Mesenchymal stem cell (in vitro differentiated cells and primary cell): ENCODE results near the gene DHRSX.
"Not testable (repeated sequence)": the region's sequence is repeated elsewhere in the genome, so short reads cannot be mapped to it uniquely, and the experiment has no call there.

Experiments
- DNase-seq: peaks from one replicate; pipeline ENCODE4 v3.0.0-alpha.2; 2013
- H2AFZ ChIP-seq: one replicate; pipeline ENCODE4 v1.6.1; 2013; ENCODE audit warnings: low read depth, mild to moderate bottlenecking, control low read depth, inconsistent platforms, low read length, moderate library complexity
- H2AK5ac ChIP-seq: 2 replicates; pipeline ENCODE4 v1.6.1; 2013; ENCODE audit warnings: low read length, moderate library complexity, mild to moderate bottlenecking, inconsistent platforms; ENCODE audit not compliant: severe bottlenecking
- H2BK120ac ChIP-seq: one replicate; pipeline ENCODE4 v1.6.1; 2013; ENCODE audit warnings: low read depth, mild to moderate bottlenecking, inconsistent platforms, low read length, moderate library complexity
- H2BK12ac ChIP-seq, 2 experiments: one replicate each; pipeline ENCODE4 v1.6.1; 2013; ENCODE audit warnings: inconsistent platforms in 2 of 2, low read length in 2 of 2, mild to moderate bottlenecking in 2 of 2, moderate library complexity in 2 of 2, control low read depth in 1 of 2
- H2BK15ac ChIP-seq: one replicate; pipeline ENCODE4 v1.6.1; 2013; ENCODE audit warnings: mild to moderate bottlenecking, low read depth, inconsistent platforms; ENCODE audit not compliant: poor library complexity, severe bottlenecking
- H2BK5ac ChIP-seq: 2 replicates; pipeline ENCODE4 v1.6.1; 2013; ENCODE audit warnings: low read depth, mild to moderate bottlenecking, low read length, control low read depth, inconsistent platforms; ENCODE audit not compliant: poor library complexity, severe bottlenecking
- H3K14ac ChIP-seq, 2 experiments: one replicate each; pipeline ENCODE4 v1.6.1; 2013; ENCODE audit warnings: inconsistent platforms in 2 of 2, low read length in 2 of 2, control low read depth in 1 of 2, mild to moderate bottlenecking in 1 of 2, moderate library complexity in 1 of 2
- H3K18ac ChIP-seq, 2 experiments: one replicate each; pipeline ENCODE4 v1.6.1; 2013; ENCODE audit warnings: inconsistent platforms in 2 of 2, low read length in 2 of 2, control low read depth in 1 of 2, low read depth in 1 of 2, mild to moderate bottlenecking in 1 of 2
- H3K23ac ChIP-seq, 2 experiments: one replicate each; pipeline ENCODE4 v1.6.1; 2013; ENCODE audit warnings: inconsistent platforms in 2 of 2, low read length in 2 of 2, mild to moderate bottlenecking in 2 of 2, moderate library complexity in 2 of 2, control low read depth in 1 of 2
- H3K27ac ChIP-seq: 2 replicates; pipeline ENCODE4 v1.5.1; 2013; ENCODE audit warnings: mild to moderate bottlenecking, moderate library complexity, low read length, control low read depth, inconsistent platforms; ENCODE audit not compliant: poor library complexity, severe bottlenecking
- H3K27me3 ChIP-seq, 2 experiments: 2 replicates each; pipeline versions ENCODE4 v1.6.1 to v1.7.0; 2013; ENCODE audit warnings: low read length in 2 of 2, mild to moderate bottlenecking in 2 of 2, moderate library complexity in 2 of 2, control low read depth in 1 of 2, inconsistent platforms in 1 of 2; ENCODE audit not compliant: control insufficient read depth in 1 of 2, insufficient read depth in 1 of 2
- H3K36me3 ChIP-seq, 2 experiments: 2 replicates each; pipeline versions ENCODE4 v1.6.1 to v1.7.0; 2013; ENCODE audit warnings: low read length in 2 of 2, control low read depth in 1 of 2, inconsistent platforms in 1 of 2, low read depth in 1 of 2, mild to moderate bottlenecking in 1 of 2; ENCODE audit not compliant: insufficient read depth in 2 of 2, control insufficient read depth in 1 of 2
- H3K4ac ChIP-seq, 2 experiments: one replicate each; pipeline ENCODE4 v1.6.1; 2013; ENCODE audit warnings: inconsistent platforms in 2 of 2, low read length in 2 of 2, mild to moderate bottlenecking in 2 of 2, moderate library complexity in 2 of 2, control low read depth in 1 of 2, low read depth in 1 of 2
- H3K4me1 ChIP-seq: 2 replicates; pipeline ENCODE4 v1.6.1; 2013; ENCODE audit warnings: low read depth, low read length, control low read depth; ENCODE audit not compliant: control insufficient read depth, insufficient read depth
- H3K4me2 ChIP-seq: 2 replicates; pipeline ENCODE4 v1.6.1; 2013; ENCODE audit warnings: low read length, mild to moderate bottlenecking, inconsistent platforms; ENCODE audit not compliant: poor library complexity, severe bottlenecking
- H3K4me3 ChIP-seq, 2 experiments: 2 replicates each; pipeline versions ENCODE4 v1.5.1 to v1.7.0; 2013; ENCODE audit warnings: low read length in 2 of 2, mild to moderate bottlenecking in 2 of 2, control low read depth in 1 of 2, low read depth in 1 of 2; ENCODE audit not compliant: insufficient read depth in 1 of 2
- H3K79me1 ChIP-seq: replicated peaks from 2 replicates; pipeline ENCODE4 v1.6.1; 2013; ENCODE audit warnings: mild to moderate bottlenecking, control low read depth, low read length, inconsistent platforms; ENCODE audit not compliant: poor library complexity, severe bottlenecking
- H3K9ac ChIP-seq: 2 replicates; pipeline ENCODE4 v1.7.0; 2013; ENCODE audit warnings: mild to moderate bottlenecking, low read length, moderate library complexity
- H3K9me3 ChIP-seq: 2 replicates; pipeline ENCODE4 v1.7.0; 2013; ENCODE audit warnings: mild to moderate bottlenecking, low read length; ENCODE audit not compliant: control insufficient read depth
- H4K8ac ChIP-seq: one replicate; pipeline ENCODE4 v1.6.1; 2013; ENCODE audit warnings: inconsistent platforms, mild to moderate bottlenecking, low read length, moderate library complexity
- H4K91ac ChIP-seq: one replicate; pipeline ENCODE4 v1.6.1; 2013; ENCODE audit warnings: mild to moderate bottlenecking, low read length, inconsistent platforms
- WGBS: methylation state at CpG from one replicate; pipeline ENCODE4 v1.1.7; 2013; ENCODE audit warnings: mixed read lengths; 5-methylcytosine and 5-hydroxymethylcytosine counted together

DHRSX gene

GRCh38 chrX:2473064-2473463 is 27.7 kb downstream of the DHRSX start:
- not testable (repeated sequence) for DNase-seq, H3K4me3 ChIP-seq, H3K27me3 ChIP-seq, H4K8ac ChIP-seq, H2AK5ac ChIP-seq, H2BK120ac ChIP-seq, H3K36me3 ChIP-seq, H2BK12ac ChIP-seq, H4K91ac ChIP-seq, H2BK15ac ChIP-seq, H2AFZ ChIP-seq, H2BK5ac ChIP-seq, H3K9ac ChIP-seq, H3K9me3 ChIP-seq, H3K27ac ChIP-seq, H3K4me2 ChIP-seq, H3K23ac ChIP-seq, H3K4me1 ChIP-seq, H3K4ac ChIP-seq, H3K14ac ChIP-seq, H3K18ac ChIP-seq
- WGBS = 94% methylated on average over 14 of the region's 15 CpGs
- H3K79me1 ChIP-seq = peaks cover 34% of the 10 kb centered on the region

- Histone ChIP-seq H3K79me1 (peaks cover 31% of the 10 kb centered on the region), H3K4ac (no peak overlapping the region), H3K18ac (no peak overlapping the region), H3K27ac (no peak overlapping the region), H3K27me3 (no peaks in the 10 kb centered on the region), H4K91ac (no peak overlapping the region), H2BK120ac (no peak overlapping the region), H3K14ac (no peak overlapping the region), H3K4me2 (no peak overlapping the region), H2BK12ac (no peak overlapping the region), H3K36me3 (peaks cover 0 to 6% of the 10 kb centered on the region in 2 experiments), H3K4me1 (no peaks in the 10 kb centered on the region), H3K9ac (no peak overlapping the region), H2BK15ac (no peak overlapping the region), H2AK5ac (no peak overlapping the region), H2BK5ac (no peak overlapping the region), H3K9me3 (no peaks in the 10 kb centered on the region), H3K4me3 (no peak overlapping the region), H4K8ac (no peak overlapping the region), H3K23ac (no peak overlapping the region), H2AFZ (no peak overlapping the region)
- no peak for DNase-seq
- WGBS = 98% methylated on average over 5 of the region's 7 CpGs
Measured at GRCh38 chrX:2471641-2472040, 29.1 kb downstream of the DHRSX start.

GRCh38 chrX:2471126-2471525 is 29.6 kb downstream of the DHRSX start:
- WGBS = 95% methylated on average over 10 of the region's 10 CpGs
- not testable (repeated sequence) for H3K4me2 ChIP-seq, H2AFZ ChIP-seq, H2BK120ac ChIP-seq, H2BK15ac ChIP-seq, H3K9me3 ChIP-seq, DNase-seq, H3K4me1 ChIP-seq, H3K18ac ChIP-seq, H2BK12ac ChIP-seq, H2AK5ac ChIP-seq, H3K36me3 ChIP-seq, H4K8ac ChIP-seq, H3K4ac ChIP-seq, H3K4me3 ChIP-seq, H2BK5ac ChIP-seq, H3K23ac ChIP-seq, H3K9ac ChIP-seq, H3K27me3 ChIP-seq, H3K27ac ChIP-seq, H4K91ac ChIP-seq, H3K14ac ChIP-seq
- peaks cover 35% of the 10 kb centered on the region for H3K79me1 ChIP-seq

- not testable (repeated sequence) for H3K18ac ChIP-seq, H2BK12ac ChIP-seq, H3K27me3 ChIP-seq, H2AK5ac ChIP-seq, DNase-seq, H3K14ac ChIP-seq, H4K8ac ChIP-seq, H3K9ac ChIP-seq, H2BK15ac ChIP-seq, H3K27ac ChIP-seq, H3K4ac ChIP-seq, H3K9me3 ChIP-seq, H3K36me3 ChIP-seq, H4K91ac ChIP-seq, H3K23ac ChIP-seq, H3K4me3 ChIP-seq, H3K4me1 ChIP-seq, H2BK5ac ChIP-seq, H2AFZ ChIP-seq, H3K4me2 ChIP-seq, H2BK120ac ChIP-seq
- peaks cover 33% of the 10 kb centered on the region for H3K79me1 ChIP-seq
- WGBS = 96% methylated on average over 4 of the region's 4 CpGs
Measured at GRCh38 chrX:2469852-2470251, 30.9 kb downstream of the DHRSX start.
